Measurements from ENCODE around the gene ZNF107.

Gene ZNF107

DNA sequence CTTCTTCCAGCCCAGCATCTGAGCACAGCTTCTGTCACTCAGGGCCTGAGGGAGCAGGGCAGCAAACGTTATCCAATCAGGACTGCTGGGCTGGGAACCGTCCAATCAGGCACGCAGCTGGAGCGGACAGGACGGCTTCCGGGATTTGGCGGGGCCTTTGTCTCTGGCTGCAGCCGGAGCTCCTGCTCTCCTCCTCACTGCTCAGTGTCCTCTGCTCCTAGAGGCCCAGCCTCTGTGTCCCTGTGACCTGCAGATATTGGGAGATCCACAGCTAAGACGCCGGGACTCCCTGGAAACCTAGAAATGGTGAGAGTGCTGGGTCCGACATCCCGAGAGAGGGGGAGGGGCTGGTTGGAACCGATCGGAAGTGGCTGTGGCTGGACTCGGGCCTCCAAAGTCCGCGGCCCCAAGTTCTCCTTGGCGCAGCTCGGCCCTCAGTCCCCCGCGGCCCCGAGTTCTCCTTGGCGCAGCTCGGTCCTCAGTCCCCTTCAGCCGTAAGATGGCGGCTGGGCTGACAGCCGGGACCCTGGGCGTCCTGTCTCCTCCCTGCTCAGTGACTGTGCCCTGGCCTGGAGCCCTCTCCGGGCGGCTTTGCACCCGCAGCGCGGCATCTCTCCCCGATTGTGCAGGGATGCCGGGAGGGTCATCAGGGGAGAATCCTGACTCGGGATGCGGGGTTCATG is at the start of gene ZNF107:
TSS of gene ZNF107 (plus strand) at position 154 of the 683 bp plus-strand sequence. CDS start at position 304, 150 bp downstream.
- peak; percentile 95 for DNase-seq (ENCODE audit: low read depth, low spot score)

- DNase-seq (ENCODE audit: low read depth, low spot score), result peak; percentile 61
Measured at GRCh38 chr7:64618785-64619456, 47.0 kb upstream of the ZNF107 start.

- peak; percentile 13 for DNase-seq (ENCODE audit: low read depth, low spot score)
Measured at GRCh38 chr7:64619705-64620104, 46.2 kb upstream of the ZNF107 start.

GRCh38 chr7:64621656-64622055 is 44.3 kb upstream of the ZNF107 start:
- DNase-seq (ENCODE audit: low read depth, low spot score), result no peak

DNA sequence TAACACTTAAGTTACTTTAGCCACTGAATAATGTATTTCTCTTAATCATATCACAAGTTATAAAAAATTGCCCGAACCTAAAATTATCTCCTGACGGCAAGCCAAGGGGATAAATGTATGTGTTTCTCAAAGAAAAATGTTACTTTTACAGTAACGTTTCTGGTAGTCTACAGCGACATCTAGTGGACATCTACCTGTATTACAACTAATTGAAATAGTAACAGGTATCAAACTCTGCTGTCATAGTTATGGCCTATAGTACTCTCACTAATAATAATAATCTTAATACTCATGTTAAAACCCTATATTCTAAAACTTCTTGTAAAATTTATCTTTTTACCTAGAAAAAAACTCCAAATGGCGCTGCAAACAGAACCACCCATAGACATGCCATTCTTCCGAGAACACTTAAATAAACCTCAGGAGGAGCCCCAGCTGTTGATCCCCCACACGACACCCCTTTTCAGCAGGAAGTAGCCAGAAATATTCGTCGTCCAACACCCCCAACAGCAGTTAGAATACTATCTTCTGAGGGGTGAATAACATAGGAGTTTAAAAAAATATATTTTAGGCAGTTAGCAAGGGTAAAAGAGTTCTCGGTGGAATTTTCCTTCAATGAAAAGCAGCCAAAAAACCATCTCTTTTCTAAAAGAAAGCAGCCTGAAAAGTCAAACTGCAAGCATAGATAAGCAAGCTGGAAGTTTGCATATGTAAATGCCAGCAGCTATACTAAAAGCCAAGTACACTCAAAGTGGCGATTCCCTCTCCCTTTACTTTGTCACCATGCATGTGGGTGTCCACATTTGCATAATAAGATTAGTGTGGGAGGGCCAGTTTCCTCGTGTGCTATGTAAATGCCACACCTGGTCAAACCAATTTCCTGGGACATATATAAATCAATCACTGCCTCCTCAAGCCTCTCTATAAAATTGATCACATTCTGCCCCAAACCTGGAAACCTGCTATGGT is 40.5 kb upstream of the ZNF107 start:
- DNase-seq (ENCODE audit: low read depth, low spot score), result no peak

DNA sequence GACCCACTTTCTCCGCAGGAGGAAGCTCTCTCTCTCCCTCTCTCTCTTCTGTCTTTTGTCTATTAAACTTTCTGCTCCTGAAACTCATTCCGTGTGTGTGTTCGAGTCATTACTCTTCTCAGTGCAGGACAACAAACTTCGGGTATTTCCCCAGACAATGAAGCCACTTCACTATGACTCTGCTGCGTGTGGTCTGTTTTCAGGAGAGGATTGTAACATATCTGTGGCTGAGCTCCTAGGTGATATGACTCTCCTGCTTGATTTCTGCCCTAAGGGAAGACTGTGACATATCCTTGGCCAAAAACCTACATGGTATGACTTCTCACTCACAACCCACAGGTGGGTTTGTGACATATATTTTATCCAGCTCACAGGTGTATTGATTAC is 39.9 kb upstream of the ZNF107 start:
- DNase-seq (ENCODE audit: low read depth, low spot score), result no peak

DNA sequence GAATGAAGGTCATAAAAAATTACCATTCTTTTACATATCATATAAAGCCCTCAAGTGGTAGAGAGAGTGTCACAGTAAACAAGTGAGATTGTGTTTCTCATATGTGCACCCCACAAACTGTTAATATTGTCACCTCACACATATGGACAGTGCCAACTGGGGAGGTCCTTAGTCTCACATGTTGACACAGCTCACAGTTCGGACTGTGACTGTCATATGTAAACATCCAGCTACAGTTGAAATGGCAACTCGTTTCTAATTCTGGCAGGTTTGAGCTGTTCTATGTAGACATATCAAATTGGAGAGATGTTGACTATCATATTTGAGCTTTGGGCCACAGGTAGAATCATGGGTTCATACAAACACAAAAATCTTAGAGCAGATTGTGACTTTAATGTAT is 39.4 kb upstream of the ZNF107 start:
- no peak for DNase-seq (ENCODE audit: low read depth, low spot score)

GRCh38 chr7:64628192-64628591 is 37.7 kb upstream of the ZNF107 start:
- no peak for DNase-seq (ENCODE audit: low read depth, low spot score)

- no peak for DNase-seq (ENCODE audit: low read depth, low spot score)
Measured at GRCh38 chr7:64628721-64629120, 37.2 kb upstream of the ZNF107 start.

- peak; percentile 32 for DNase-seq (ENCODE audit: low read depth, low spot score)
Measured at GRCh38 chr7:64630496-64630895, 35.4 kb upstream of the ZNF107 start.

GRCh38 chr7:64632029-64632428 is 33.9 kb upstream of the ZNF107 start:
- DNase-seq (ENCODE audit: low read depth, low spot score), result no peak

- DNase-seq (ENCODE audit: low read depth, low spot score), result no peak
Measured at GRCh38 chr7:64633401-64633800, 32.5 kb upstream of the ZNF107 start.

- no peak for DNase-seq (ENCODE audit: low read depth, low spot score)
Measured at GRCh38 chr7:64634406-64635062, 31.4 kb upstream of the ZNF107 start.

DNA sequence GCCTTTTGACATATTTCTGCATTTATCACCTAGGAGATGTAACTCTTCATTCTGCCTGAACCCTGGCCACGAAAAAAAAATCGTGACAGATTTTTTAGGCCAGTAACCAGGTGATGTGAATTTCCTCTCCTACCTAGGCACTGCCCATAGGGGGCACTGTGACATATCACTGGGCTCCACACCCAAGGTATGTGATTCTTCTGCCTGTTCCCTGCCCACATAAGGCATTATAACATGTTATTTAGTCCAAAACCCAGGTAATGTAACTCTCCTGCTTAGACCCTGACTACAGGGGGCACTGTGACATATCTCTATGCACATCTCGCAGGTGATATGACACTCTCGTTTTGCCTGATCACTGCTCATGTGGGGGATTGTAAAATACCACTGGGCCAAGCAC is 29.5 kb upstream of the ZNF107 start:
- DNase-seq (ENCODE audit: low read depth, low spot score), result no peak

DNA sequence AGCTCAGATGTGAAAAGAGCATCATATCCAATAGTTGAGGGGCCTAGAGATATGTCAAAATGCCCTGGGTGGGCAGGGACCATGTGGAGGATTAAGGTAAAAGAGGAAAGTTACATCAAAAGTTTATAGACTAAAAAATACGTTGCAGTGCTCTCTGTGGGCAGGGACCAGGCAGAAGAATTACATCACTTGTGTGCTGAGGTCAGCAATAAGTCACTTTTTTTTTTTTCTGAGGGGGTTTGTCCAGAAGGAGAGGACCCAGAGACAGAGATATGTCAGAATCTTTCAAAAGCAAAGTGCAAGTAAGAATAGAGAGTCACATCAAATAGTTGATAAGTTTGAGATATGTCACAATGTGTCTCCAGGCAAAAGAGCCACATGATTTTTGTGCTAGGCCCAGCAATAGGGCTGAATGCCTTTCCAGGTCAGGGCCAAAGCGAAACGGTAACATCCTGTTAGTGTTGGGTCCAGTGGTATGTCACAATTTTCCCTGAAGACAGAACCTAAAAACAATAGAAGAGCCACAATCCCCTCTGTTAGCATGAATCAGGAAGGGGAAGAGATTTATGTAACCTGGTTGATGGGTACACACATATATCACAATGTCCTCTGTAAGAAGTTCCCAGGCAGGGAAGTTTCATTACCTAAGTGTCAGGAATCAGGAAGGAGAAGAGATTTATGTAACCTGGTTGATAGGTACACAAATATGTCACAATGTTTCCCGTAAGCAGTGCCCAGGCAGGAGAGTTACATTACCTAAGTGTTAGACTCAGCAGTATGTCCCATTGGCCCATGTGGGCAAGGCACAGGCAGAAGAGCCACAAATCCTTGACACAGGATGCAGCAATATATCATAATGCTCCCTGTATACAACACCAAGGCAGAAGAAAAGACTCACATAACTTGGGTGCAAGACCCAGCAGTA is 28.1 kb upstream of the ZNF107 start:
- no peak for DNase-seq (ENCODE audit: low read depth, low spot score)

DNA sequence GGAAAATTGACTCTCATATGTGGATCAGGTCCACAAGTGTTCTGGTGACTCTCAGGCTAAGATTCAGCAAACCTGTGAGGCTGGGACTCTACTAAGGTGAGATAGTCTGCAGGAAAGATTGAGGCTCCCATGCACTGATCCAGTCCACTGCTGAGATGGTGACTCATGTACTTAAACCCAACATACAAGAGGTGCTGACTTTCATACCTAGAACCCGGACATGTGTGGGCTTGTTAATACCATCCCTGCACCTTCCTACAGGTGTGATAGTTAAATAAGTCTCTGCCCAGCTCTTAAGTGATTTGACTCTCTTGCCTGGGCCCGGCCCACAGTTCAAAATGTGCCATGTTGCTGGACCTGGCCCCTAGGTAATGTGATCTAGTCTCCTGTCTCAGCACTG is 27.1 kb upstream of the ZNF107 start:
- DNase-seq (ENCODE audit: low read depth, low spot score), result no peak

DNA sequence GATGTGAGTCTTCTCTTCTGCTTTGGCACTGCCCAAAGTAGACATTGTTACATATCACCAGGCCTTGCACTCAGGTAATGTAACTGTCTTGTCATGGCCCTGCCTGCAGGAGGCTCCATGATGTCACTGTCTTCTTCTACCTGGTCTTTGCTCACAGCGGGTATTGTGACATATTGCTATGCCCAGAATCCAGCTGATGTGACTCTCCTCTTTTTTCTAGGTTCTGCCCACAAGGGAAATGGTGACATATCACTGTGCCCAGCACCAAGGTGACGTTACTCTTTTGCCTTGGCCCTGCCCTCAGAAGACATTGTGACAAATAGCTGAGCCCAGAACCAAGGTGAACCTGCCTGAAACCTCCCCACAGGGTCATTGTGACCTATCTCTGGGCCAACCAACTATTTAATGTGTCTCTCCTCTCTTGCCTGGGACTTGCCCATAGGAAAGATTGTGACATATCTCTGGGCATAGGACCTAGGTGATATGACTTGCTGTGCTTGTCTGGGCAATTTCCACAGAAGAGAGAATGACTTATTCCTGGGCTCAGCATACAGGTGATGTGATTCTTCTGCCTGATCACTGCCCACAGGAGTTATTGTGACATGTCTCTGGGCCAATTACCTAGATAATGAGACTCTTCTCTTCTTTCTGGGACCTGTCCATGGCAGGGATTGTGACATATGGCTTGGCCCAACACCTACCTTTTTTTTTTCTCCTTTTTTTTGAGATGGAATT is 26.5 kb upstream of the ZNF107 start:
- DNase-seq (ENCODE audit: low read depth, low spot score), result no peak

DNA sequence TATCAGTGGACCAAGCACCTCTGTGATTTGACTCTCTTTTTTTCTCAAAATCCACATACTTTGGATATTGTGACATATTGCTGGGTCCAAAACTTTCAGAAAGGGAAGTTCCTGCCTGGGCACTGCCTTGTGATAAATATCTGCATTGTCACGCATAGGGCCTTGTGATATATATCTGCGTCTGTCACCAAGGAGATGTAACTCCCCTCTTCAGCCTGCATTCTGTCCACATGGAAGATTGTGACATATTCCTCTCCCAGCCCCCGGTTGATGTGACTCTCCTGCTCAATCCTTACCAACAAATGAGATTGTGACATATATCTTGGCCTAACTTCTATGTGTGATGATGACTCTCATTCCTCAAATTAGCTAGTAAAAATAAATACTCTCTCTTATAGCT is 25.4 kb upstream of the ZNF107 start:
- no peak for DNase-seq (ENCODE audit: low read depth, low spot score)

GRCh38 chr7:64642046-64642445 is 23.9 kb upstream of the ZNF107 start:
- DNase-seq (ENCODE audit: low read depth, low spot score), result no peak

- DNase-seq (ENCODE audit: low read depth, low spot score), result no peak
Measured at GRCh38 chr7:64642875-64643274, 23.1 kb upstream of the ZNF107 start.
